Measurements from ENCODE around the gene HOXC6.

HOXC6 gene

GRCh38 chr12:54011665-54012532 lies 16.3 kb upstream of the HOXC6 start:
- DNase-seq (ENCODE audit: low read depth in 1 of 2, low spot score in 1 of 2) = no peak
- Histone ChIP-seq H3K4me3 (replicated peaks; ENCODE audit: insufficient read depth, low read length) (no peak overlapping the region), H3K27ac (replicated peaks) (no peak overlapping the region), H3K27me3 (ENCODE audit: insufficient read depth, poor library complexity, severe bottlenecking) (peaks cover 85% of the 10 kb centered on the region)
- TF ChIP-seq GABPA (IDR thresholded peaks at IDR 0.05; ENCODE audit: low read depth) = no peak
- no peak for TF ChIP-seq CTCF (IDR thresholded peaks at IDR 0.05; ENCODE audit: insufficient read depth, low read length)
- no peak for TF ChIP-seq SPI1 (IDR thresholded peaks at IDR 0.05; ENCODE audit: borderline replicate concordance, low read depth)

GRCh38 chr12:54012631-54013409 lies 15.4 kb upstream of the HOXC6 start:
- H3K4me3 ChIP-seq (replicated peaks; ENCODE audit: insufficient read depth, low read length) = no peak overlapping the region
- no peak for DNase-seq (ENCODE audit: low read depth in 1 of 2, low spot score in 1 of 2)
- TF ChIP-seq REST (IDR thresholded peaks at IDR 0.05; ENCODE audit: insufficient replicate concordance, low read depth) = no peak
- no peak overlapping the region for H3K27ac ChIP-seq (replicated peaks)
- H3K27me3 ChIP-seq (ENCODE audit: insufficient read depth, poor library complexity, severe bottlenecking) = peaks cover 82% of the 10 kb centered on the region

DNA sequence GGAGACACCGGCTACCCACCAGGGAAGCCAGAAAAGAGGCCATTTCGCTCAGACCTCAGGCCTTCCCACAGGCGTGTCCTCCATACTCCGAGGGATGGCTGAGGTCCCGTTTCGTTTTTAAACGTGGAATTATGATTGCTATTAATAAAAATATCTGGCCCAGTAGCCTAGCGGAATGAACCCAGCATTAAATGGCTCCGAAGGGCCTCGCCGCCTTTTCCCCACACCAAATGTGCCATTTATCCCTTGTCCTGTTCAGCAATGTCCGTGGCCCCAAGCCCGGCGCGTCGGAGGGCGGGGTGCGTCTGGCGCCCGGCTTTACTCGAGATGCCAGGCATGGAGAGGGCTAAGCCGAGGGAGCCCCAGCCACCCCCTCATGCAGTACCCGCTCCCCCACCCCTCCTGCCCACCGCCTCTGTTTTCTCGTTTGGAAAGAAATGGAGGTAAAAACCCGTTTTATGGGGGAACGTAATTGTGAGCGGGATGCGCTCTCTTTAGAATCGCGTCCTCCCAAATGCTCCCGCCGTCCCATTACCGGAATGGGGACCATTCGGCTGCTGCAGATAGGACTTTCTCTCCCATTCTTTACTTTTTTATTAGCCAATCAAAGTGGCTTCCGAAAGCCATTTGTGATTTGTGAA lies 13.7 kb upstream of the HOXC6 start:
- no peak for DNase-seq (ENCODE audit: low read depth in 1 of 2, low spot score in 1 of 2)
- peaks cover 70% of the 10 kb centered on the region for H3K27me3 ChIP-seq (ENCODE audit: insufficient read depth, poor library complexity, severe bottlenecking)
- no peak for TF ChIP-seq GABPA (IDR thresholded peaks at IDR 0.05; ENCODE audit: low read depth)
- TF ChIP-seq REST (IDR thresholded peaks at IDR 0.05; ENCODE audit: insufficient replicate concordance, low read depth) = no peak
- no peak for TF ChIP-seq POLR2AphosphoS5 (IDR thresholded peaks at IDR 0.05; ENCODE audit: low read depth)
- no peak for TF ChIP-seq SPI1 (IDR thresholded peaks at IDR 0.05; ENCODE audit: borderline replicate concordance, low read depth)
- TF ChIP-seq CTCF (IDR thresholded peaks at IDR 0.05; ENCODE audit: insufficient read depth, low read length) = no peak
- H3K4me3 ChIP-seq (replicated peaks; ENCODE audit: insufficient read depth, low read length) = no peak overlapping the region
- no peak overlapping the region for H3K27ac ChIP-seq (replicated peaks)
